NCI-H2029 (cell line): Measurements from ENCODE around the gene TAOK2.

Experiments used
- DNase-seq: peaks from one replicate; lab custom pipeline; 2025; lab: John Stamatoyannopoulos, UW

Gene TAOK2

DNA sequence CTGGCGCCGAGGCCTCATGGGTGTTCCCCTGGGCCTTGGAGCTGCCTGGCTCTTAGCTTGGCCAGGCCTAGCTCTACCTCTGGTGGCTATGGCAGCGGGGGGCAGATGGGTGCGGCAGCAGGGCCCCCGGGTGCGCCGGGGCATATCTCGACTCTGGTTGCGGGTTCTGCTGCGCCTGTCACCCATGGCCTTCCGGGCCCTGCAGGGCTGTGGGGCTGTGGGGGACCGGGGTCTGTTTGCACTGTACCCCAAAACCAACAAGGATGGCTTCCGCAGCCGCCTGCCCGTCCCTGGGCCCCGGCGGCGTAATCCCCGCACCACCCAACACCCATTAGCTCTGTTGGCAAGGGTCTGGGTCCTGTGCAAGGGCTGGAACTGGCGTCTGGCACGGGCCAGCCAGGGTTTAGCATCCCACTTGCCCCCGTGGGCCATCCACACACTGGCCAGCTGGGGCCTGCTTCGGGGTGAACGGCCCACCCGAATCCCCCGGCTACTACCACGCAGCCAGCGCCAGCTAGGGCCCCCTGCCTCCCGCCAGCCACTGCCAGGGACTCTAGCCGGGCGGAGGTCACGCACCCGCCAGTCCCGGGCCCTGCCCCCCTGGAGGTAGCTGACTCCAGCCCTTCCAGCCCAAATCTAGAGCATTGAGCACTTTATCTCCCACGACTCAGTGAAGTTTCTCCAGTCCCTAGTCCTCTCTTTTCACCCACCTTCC is 13.9 kb downstream of the TAOK2 start:
- DNase-seq = no peak

- DNase-seq = no peak
These were observed 14.8 kb downstream of the TAOK2 start for GRCh38 chr16:29988346-29989075.

DNA sequence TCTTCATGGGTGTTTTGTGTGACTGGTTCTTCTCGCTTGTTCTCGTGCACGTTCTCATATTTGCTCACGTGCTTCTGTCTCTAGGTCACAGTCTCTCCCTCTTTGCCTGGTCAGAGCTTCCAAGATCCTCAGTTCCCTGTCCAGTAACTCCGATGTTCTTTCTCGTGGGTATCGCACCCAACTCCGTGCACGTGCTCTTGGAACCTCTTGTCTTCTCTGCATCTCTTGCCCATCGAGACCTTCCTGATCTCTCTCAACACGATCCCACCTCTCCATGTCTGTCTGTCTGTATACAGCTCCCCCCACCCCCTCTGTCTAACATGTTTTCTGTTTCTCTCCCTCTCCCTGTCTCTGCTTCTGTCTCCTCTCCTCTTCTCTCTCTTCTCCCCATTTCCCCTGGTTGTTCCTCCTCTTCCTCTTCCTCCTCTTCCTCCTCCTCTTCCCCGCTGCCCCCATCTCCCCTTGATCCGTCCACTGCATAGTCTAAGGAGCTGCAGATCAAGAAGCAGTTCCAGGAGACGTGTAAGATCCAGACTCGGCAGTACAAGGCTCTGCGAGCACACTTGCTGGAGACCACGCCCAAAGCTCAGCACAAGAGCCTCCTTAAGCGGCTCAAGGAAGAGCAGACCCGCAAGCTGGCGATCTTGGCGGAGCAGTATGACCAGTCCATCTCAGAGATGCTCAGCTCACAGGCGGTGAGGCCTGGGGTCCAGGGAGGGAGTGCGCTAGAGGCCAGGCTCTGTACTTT is 15.6 kb downstream of the TAOK2 start:
- no peak for DNase-seq

GRCh38 chr16:29990034-29990433 is 16.4 kb downstream of the TAOK2 start:
- DNase-seq = no peak

DNA sequence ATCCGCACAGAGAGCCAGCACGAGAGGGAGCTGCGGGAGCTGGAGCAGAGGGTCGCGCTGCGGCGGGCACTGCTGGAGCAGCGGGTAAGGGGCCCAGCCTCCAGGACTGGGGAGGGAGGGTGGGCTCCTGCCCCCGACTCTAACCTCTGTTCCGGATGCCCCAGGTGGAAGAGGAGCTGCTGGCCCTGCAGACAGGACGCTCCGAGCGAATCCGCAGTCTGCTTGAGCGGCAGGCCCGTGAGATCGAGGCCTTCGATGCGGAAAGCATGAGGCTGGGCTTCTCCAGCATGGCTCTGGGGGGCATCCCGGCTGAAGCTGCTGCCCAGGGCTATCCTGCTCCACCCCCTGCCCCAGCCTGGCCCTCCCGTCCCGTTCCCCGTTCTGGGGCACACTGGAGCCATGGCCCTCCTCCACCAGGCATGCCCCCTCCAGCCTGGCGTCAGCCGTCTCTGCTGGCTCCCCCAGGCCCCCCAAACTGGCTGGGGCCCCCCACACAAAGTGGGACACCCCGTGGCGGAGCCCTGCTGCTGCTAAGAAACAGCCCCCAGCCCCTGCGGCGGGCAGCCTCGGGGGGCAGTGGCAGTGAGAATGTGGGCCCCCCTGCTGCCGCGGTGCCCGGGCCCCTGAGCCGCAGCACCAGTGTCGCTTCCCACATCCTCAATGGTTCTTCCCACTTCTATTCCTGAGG is 17.4 kb downstream of the TAOK2 start:
- DNase-seq = no peak

- no peak for DNase-seq
These were observed 17.9 kb downstream of the TAOK2 start for GRCh38 chr16:29991571-29991904.

DNA sequence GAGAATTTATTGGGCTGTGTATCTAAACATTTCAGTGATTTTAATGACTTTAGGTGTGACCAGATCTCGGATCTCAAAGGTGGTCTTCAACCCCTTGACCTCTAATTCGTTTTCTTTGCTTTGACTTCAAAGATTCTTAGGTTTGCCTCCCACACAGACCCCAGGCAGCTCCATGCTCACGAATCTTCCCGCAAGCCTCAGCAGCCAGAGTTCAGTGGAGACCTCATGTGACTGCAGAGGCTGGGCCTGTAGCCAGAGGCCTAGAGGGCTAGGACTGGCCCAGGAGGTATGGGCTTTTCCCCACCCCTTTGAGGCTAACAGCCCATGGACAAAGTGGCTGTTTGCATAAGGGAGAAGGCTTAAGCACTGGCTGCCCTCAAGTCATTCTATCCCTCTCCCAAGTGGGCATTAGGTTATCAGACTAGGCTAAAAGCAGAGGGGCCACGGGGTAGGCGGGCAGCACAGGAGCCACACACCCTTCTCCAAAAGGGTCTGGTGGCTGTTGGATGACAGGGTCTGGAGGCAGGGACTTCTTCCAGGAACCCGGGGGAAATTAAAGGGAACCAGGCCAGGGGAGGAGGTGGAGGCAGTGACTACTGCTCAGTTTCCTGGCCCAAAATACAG is 18.8 kb downstream of the TAOK2 start:
- no peak for DNase-seq

DNA sequence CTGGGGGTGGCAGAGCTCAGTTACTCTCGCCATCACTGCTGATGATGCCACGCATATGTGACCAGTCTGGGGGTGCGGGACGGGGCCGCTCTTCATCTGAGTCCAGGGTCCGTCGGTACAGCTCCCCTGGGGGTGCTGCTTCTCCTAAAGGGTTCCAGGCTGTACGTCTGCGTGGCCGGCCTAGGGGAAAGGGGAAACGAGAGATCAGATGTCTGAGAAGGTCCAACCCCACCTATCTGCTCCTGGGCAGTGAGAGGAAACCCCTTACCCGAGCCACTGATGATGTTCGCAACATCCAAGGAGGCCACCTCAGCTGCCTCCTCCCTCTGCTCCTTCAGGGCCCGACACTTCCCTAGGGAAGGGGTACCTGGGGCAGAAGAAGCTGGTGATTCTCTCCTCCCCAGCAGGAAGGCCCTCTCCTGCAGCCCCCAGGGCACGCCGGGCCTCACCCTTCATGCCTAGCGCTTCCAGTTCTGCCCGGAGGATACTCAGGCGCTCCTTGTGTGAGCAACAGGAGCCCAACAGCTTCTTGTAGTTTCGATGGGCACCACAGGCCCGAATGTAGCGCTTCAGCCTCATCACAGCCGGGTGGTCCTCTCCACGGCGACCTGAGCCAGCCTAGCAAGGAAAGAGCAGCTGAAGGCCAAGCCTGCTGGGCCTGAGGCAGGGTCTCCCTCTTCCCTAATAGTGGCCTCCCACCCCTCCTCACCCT is 19.7 kb downstream of the TAOK2 start:
- no peak for DNase-seq

DNA sequence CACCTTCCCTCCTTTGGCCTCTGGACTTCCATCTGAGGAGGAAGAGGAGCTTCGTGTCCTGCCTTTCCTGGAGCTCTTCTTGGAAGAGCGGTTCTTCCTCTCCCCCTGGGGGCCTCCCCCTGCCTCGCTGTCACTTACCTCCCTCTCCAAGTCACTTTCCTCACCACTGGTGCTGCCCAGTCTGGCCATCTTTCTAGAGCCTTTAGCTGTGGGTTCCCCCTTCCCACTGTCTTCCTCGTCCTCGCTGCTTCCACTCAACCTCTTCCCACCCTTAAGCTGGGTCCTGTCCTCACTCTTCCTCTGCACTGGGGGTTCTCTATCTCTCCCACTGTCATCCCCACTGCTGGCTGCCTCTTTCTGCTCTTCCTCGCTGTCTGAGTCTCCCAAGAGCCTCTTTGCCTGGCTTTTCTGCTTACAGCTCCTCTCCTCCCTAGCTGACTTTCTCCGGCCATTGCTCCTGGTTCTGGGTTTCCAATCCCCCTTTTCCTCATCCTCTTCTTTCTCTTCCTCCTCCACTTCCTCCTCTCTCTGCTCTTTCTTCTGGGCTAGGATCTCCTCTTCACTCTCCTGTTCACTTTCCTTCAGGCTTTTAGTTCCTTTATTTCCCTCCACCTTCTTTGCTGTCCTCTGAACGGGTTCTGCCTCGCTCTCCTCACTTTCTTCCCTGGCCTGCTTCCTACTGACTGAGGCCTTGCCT is 20.4 kb downstream of the TAOK2 start:
- no peak for DNase-seq

DNA sequence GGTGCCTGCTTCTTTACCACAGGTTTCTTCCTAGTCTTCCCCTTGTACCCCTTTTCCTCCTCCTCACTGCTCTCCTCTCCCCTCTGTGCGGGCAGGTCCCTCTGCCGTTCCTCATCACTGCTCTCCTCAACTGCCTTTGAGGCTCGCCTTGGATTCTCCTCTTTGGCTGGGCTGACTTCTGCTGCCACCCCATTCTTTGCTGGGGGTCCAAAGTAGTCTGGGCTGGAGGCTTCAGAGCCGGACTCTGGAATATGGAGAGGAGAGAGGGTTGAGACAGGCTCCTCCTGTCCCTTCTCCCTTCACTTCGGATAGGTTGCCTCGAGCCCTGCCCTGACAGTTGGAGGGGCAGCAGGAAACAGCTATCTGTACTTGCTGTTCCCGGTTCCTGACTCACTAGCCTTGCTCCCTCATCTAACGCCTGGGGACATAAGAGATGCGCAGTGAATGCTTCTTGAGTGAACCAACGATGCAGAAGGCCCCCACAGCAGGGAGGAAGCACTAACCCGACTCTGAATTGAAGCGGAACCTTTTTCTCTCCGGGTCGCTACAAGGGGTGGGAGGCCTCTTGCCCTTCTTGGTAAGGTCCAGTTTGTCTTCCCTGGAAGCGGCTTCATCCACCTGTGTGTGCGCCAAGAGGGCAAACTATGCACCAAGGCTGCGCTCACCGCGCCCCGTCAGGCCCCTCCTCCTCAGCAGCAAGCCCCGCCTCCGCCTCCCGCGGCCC is 21.1 kb downstream of the TAOK2 start:
- DNase-seq = no peak

GRCh38 chr16:29995324-29995910 is 21.7 kb downstream of the TAOK2 start, which contains the start of gene HIRIP3:
TSS of gene HIRIP3 (minus strand) at chr16:29995617. CDS start at chr16:29995605, 12 bp downstream.
- DNase-seq = peak; percentile 82

DNA sequence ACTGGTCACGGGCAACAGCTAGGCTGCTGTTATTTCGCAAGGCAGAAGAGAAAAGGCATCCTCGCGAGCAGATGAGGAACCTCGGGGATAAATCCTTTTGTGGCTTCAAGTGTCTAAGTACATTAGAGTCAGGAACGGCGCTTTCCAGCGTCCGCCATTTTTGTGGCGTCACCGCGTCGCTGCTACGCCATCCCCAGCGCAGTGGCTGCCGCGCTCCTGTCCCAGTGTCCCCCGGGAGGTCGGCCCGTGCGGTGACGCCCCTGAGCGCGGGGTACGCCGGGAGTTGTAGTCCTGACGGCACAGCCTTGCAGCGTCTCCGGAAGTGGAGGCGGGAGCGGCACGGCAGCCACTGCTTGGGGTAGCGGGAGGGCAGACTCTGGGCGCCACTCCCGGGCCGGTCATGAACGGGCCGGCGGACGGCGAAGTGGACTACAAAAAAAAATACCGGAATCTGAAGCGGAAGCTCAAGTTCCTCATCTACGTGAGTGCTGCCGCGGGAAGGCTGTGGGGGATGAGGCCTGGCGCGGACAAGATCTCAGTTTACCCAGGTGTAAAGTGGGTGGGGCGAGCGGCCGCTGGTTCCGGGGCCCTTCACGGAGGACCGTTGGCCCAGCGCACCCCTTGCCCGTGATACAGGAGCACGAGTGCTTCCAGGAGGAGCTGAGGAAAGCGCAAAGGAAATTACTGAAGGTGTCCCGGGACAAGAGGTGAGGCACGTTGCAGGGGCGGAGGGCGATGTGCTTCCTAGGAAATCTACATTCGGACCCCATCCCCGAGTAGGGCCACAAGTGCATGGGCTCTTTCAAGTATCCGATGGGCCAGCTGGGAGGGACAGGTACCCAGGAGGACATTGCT is 22.5 kb downstream of the TAOK2 start, which contains the start of gene INO80E:
INO80E (plus strand) TSS at position 331 of the 855 bp plus-strand sequence; CDS start at position 401, 70 bp downstream.
- DNase-seq = peak; percentile 93

DNA sequence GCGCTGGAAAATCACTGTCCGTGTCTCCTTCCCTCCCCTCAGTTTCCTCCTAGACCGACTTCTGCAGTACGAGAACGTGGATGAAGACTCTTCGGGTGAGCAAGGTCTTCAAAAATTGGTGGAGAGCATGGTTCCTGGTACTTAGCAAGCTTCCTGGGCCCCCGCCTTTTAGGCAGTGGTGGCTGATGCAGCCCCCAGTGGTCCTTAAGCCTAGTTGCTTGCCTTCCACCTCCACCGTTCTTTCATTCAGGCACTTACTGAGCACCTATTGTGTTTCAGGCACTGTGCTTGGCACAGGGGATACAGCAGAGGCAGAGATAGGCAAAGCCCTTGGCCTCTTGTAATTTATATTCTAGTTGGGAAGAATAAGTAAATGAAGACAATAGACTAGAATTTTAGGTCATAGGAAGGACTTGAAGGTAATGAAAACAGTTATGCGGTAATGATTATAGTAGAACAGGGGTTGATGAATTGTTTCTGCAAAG is 23.1 kb downstream of the TAOK2 start:
- no peak for DNase-seq

DNA sequence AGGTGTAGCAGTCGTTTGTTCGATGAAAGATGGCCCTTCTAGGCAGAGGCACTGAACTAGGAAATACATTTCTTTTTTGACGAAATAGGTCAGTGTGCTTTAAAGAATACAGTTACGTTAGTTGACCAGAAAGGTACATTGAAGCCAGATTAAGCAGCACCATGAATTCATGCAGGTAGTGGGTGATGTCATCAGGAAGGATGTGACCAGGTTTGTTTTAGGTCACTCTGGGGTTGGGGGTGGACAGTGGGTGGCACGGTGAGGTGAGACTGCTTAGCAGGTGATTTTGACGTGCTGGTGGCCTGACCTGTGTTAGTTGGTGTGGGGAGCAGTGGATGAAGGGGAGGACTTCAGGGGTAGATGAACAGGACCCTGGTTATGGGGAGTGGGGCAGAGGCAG is 25.9 kb downstream of the TAOK2 start:
- no peak for DNase-seq

DNA sequence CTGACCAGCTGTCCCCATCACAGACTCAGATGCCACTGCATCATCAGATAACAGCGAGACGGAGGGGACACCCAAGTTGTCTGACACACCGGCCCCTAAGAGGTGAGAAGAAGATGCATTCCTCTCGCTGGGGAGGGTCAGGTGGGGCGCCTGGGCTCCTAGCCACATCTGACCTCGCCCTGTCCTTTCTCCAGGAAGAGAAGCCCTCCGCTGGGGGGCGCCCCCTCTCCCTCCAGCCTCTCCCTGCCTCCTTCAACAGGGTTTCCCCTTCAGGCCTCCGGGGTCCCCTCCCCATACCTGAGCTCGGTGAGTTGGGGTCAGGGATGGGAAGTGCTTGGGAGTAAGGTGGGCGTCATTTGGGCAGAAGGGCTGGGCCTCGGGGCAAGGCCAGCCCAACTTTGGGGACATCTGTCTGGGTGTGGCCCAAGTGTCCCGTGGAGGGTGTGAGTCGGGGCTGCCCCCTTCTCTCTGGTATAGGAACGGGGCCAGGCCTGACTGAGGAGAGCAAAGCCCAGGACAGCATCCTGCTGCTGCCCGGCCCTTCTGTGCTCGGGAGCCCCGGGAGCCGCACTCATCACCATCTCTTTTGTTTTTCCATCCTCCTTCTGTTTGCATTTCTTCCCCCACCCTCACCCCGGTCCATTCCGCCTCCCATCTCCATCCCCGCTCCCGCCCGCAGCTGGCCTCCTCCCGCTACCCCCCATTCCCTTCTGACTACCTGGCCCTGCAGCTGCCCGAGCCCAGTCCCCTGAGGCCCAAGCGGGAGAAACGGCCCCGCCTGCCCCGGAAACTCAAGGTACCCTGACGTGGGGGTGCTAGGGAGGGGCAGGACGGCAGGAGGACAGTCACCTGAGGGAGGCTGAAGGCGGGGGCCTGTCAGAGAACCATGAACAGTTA is 27.3 kb downstream of the TAOK2 start:
- DNase-seq = no peak

DNA sequence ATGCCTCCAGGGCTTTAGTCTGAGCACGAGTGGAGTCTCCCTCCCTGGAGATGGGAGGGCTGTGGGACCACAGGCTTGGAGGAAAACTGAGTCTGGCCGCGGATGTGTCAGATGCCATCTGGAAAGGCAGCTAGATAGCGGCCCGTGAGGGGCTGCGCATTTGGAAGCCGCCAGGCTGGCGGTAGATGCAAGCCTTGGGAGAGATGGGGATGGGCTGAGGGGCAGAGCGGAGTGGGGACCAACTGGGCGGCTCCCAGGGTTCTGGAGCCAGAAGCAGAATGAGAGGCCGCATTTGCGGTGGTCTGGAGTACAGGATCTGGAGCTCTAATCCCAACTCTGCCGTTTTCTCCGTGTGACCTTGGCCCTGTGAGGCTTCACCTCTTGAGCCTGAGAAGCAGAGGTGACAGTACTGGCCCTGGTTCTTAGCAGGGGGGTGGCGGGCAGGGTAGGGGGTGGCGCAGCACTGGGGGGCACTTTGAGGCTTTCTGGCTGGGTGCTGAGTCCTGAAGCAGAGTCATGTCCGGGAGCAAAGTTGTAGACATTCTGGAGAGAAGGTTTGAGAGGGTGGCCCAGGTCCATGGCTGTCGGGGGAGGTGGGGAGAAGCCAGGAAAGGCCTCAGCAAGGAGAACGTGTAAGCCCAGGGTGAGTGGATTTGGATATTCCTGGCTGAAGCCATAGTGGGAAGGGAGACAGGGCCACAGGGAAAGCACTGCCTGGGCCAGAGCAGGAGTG is 29.1 kb downstream of the TAOK2 start:
- DNase-seq = no peak
